Calu3 (cell line): Measurements from ENCODE around the gene TBC1D10A. TPM values are rescaled to one million over a fixed set of nuclear protein-coding genes. Genes with fewer than 3 reads are reported as not detected.

Experiments
- BruUV-seq: library from RNA; stranded (reverse); fragments of 400-500 nt; replicated peaks from 2 replicates; lab custom pipeline; 2021; lab: Mats Ljungman, UMichigan
- CTCF ChIA-PET: fragments of 300-600 bp; sonication (Branson Sonifier 250); formaldehyde crosslinking; loops from one replicate; lab custom pipeline; 2022; ENCODE audit warnings: antibody characterized with exemption; lab: Charles Lee
- DNase-seq: peaks from one replicate; pipeline ENCODE4 v3.0.0; 2022
- H3K27ac Mint-ChIP-seq: one replicate; pipeline ENCODE4 v1.8.0; 2022; ENCODE audit warnings: mixed read lengths; ENCODE audit not compliant: unreplicated experiment
- H3K27me3 Mint-ChIP-seq: one replicate; pipeline ENCODE4 v1.8.0; 2022; ENCODE audit warnings: mixed read lengths; ENCODE audit not compliant: unreplicated experiment
- H3K36me3 Mint-ChIP-seq: one replicate; pipeline ENCODE4 v1.8.0; 2022; ENCODE audit warnings: mild to moderate bottlenecking, moderate library complexity, mixed read lengths; ENCODE audit not compliant: insufficient read depth, unreplicated experiment
- H3K4me1 Mint-ChIP-seq: one replicate; pipeline ENCODE4 v1.8.0; 2022; ENCODE audit warnings: mild to moderate bottlenecking, low read depth, mixed read lengths; ENCODE audit not compliant: unreplicated experiment
- H3K4me3 Mint-ChIP-seq: one replicate; pipeline ENCODE4 v1.8.0; 2022; ENCODE audit warnings: mild to moderate bottlenecking, low read depth, moderate library complexity, mixed read lengths; ENCODE audit not compliant: unreplicated experiment
- H3K9me3 Mint-ChIP-seq: one replicate; pipeline ENCODE4 v1.8.0; 2022; ENCODE audit warnings: low read depth, mixed read lengths; ENCODE audit not compliant: unreplicated experiment
- CTCF ChIP-seq: fragments of 200-600 bp; IDR thresholded peaks from one replicate; pipeline ENCODE4 v1.8.0; 2022; ENCODE audit warnings: antibody characterized with exemption; ENCODE audit not compliant: unreplicated experiment
- intact Hi-C: fragments of 100-400 bp; cut with micrococcal nuclease; formaldehyde crosslinking; loops from one replicate; pipeline ENCODE4 v1.10.0; 2022; ENCODE audit not compliant: unreplicated experiment
- total RNA-seq: library from RNA; stranded (reverse); gene quantifications from 2 replicates; pipeline ENCODE4 v1.2.3, GENCODE V29; 2022

The TBC1D10A gene
- total RNA-seq, 1 experiment from 2014 or later: 24.5 TPM

DNA sequence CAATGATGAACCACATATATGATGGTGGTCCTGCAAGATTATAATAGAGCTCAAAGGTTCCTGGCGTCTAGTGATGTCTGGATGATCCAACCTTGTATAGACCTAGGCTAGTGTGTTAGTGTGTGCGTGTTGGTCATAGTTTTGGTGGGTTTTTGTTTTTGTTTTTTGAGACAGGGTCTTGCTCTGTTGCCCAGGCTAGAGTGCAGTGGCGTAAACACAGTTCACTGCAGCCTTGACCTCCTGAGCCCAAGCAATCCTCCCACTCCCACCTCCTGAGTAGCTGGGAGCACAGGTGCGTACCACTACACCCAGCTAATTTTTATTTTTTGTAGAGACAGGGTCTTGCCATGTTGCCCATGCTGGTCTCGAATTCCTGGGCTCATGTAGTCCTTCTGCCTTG lies 46.8 kb downstream of the TBC1D10A start:
- Mint-ChIP-seq H3K4me3 (no peak overlapping the region), H3K27me3 (no peaks in the 10 kb centered on the region), H3K27ac (no peak overlapping the region), H3K4me1 (peaks cover 9% of the 10 kb centered on the region), H3K36me3 (peaks cover 22% of the 10 kb centered on the region), H3K9me3 (no peaks in the 10 kb centered on the region)
- BruUV-seq: no TSS peak
- no peak for TF ChIP-seq CTCF
- CTCF ChIA-PET: interaction anchor here (0.9 kb wide), 1 partner anchor 10 kb away, joined by 3 read pairs; the partner anchor contains the start of gene CASTOR1
- no peak for DNase-seq
- intact Hi-C loops: loop anchor here (10.0 kb wide), 1 partner anchor 45 kb away; the partner anchor contains the start of gene TBC1D10A

DNA sequence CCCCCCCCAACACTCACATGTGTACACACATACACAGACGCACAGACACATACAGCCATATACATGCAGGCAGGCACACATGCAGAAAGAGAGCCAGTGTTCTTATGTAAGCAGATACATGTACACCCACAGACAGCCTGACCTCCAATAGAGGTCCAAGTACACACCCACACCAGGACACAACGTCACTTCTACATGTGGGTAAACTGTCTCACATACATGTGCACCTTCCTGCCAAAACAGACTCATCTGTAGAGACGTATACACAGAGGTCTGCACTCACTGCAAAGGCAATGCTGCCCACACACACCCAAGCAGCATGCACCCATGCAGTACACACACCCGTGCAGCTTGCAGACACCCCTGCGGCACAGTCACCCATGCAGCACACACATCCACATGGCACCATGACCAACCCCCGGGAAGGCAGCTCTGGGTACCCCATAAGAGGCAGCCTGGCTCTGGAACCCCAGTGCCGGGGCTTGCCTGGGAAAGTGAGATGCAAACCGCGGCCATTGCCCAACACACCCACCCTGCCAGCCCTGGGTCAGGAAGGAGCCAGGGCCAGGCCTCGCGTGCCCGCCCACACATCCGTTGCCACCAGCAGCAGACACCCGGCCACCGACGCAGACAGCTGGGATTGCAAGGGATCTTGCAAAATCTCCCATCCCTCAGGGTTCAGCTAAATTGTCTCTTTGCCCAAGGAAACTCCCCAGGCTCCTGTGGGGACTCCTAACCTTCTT lies 47.5 kb downstream of the TBC1D10A start:
- no peaks in the 10 kb centered on the region for H3K9me3 Mint-ChIP-seq
- no peak for DNase-seq
- intact Hi-C loops: loop anchor here (10.0 kb wide), 1 partner anchor 46 kb away; the partner anchor contains the start of gene TBC1D10A
- peaks cover 15% of the 10 kb centered on the region for H3K36me3 Mint-ChIP-seq
- H3K27me3 Mint-ChIP-seq: no peaks in the 10 kb centered on the region
- no peak for TF ChIP-seq CTCF
- CTCF ChIA-PET: no interaction called here
- peaks cover 9% of the 10 kb centered on the region for H3K4me1 Mint-ChIP-seq
- BruUV-seq: no TSS peak
- no peak overlapping the region for H3K27ac Mint-ChIP-seq
- H3K4me3 Mint-ChIP-seq: no peak overlapping the region

- Mint-ChIP-seq H3K27me3 (no peaks in the 10 kb centered on the region), H3K4me1 (peaks cover 9% of the 10 kb centered on the region), H3K27ac (peak overlapping the region; percentile 12), H3K36me3 (peaks cover 5% of the 10 kb centered on the region), H3K4me3 (no peak overlapping the region), H3K9me3 (no peaks in the 10 kb centered on the region)
- TF ChIP-seq CTCF: no peak
- CTCF ChIA-PET: interaction anchor here (0.6 to 1.2 kb wide), 4 partner anchors 10 to 148 kb away, joined by 3 to 5 read pairs (median 4); no protein-coding TSS in a partner anchor
- BruUV-seq: no TSS peak
- no peak for DNase-seq
- intact Hi-C loops: loop anchor here (10.0 kb wide), 1 partner anchor 47 kb away; the partner anchor contains the start of gene TBC1D10A
Measured at GRCh38 chr22:30277547-30278344, 49.0 kb downstream of the TBC1D10A start.

- DNase-seq: no peak
- H3K4me1 Mint-ChIP-seq: peaks cover 9% of the 10 kb centered on the region
- no peaks in the 10 kb centered on the region for H3K27me3 Mint-ChIP-seq
- H3K4me3 Mint-ChIP-seq: no peak overlapping the region
- intact Hi-C loops: loop anchor here (10.0 kb wide), 1 partner anchor 49 kb away; the partner anchor contains the start of gene TBC1D10A
- H3K27ac Mint-ChIP-seq: no peak overlapping the region
- peaks cover 5% of the 10 kb centered on the region for H3K36me3 Mint-ChIP-seq
- no peak for TF ChIP-seq CTCF
- CTCF ChIA-PET: no interaction called here
- H3K9me3 Mint-ChIP-seq: no peaks in the 10 kb centered on the region
- no TSS peak for BruUV-seq
Measured at GRCh38 chr22:30276039-30276438, 50.7 kb downstream of the TBC1D10A start.
